Retinal pigment epithelial cell (primary cell): ENCODE results near the gene MAPK8IP2.

Experiments used
- DNase-seq: peaks from one replicate; pipeline ENCODE4 v3.0.0-alpha.2; 2010; ENCODE audit warnings: low read depth
- H3K4me3 ChIP-seq: 2 replicates; pipeline ENCODE4 v1.5.1; 2011; ENCODE audit warnings: mild to moderate bottlenecking, low read length, control low read depth, moderate library complexity
- TF ChIP-seq, protein P1 (sequence below): conservative IDR thresholded peaks from 2 replicates; pipeline ENCODE4 v1.5.1; 2011; ENCODE audit warnings: low read depth, low read length, control low read depth, inconsistent platforms

The MAPK8IP2 gene

GRCh38 chr22:50585238-50585637 is 15.4 kb upstream of the MAPK8IP2 start:
- H3K4me3 ChIP-seq, result no peak overlapping the region
- TF ChIP-seq, protein P1, sequence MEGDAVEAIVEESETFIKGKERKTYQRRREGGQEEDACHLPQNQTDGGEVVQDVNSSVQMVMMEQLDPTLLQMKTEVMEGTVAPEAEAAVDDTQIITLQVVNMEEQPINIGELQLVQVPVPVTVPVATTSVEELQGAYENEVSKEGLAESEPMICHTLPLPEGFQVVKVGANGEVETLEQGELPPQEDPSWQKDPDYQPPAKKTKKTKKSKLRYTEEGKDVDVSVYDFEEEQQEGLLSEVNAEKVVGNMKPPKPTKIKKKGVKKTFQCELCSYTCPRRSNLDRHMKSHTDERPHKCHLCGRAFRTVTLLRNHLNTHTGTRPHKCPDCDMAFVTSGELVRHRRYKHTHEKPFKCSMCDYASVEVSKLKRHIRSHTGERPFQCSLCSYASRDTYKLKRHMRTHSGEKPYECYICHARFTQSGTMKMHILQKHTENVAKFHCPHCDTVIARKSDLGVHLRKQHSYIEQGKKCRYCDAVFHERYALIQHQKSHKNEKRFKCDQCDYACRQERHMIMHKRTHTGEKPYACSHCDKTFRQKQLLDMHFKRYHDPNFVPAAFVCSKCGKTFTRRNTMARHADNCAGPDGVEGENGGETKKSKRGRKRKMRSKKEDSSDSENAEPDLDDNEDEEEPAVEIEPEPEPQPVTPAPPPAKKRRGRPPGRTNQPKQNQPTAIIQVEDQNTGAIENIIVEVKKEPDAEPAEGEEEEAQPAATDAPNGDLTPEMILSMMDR, result no peak
- DNase-seq, result no peak

GRCh38 chr22:50585781-50586180 is 14.8 kb upstream of the MAPK8IP2 start:
- TF ChIP-seq, protein P1, result no peak
- no peak overlapping the region for H3K4me3 ChIP-seq
- DNase-seq, result no peak

GRCh38 chr22:50586416-50586815 is 14.2 kb upstream of the MAPK8IP2 start:
- no peak for DNase-seq
- no peak overlapping the region for H3K4me3 ChIP-seq
- TF ChIP-seq, protein P1, result no peak

DNA sequence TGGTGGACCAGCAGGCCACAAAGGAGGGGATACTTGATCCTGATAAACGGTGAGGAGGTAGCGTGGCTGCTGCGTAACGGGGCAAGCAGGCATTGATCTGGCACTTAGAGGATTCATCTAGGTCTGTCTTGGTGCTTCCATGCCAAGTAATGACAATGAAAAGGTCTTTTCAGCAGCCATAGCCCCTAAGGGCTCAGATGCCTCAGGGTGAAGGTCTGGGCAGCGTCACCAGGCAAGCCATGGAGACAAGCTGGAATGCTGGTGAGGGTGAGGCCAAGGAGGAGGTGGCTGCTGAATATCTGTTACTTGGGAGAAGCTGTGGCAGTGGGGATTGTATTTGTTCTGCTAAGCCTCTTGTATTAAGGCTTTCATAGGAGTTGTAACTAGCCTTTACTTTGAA is 13.2 kb upstream of the MAPK8IP2 start:
- DNase-seq, result no peak
- H3K4me3 ChIP-seq, result no peak overlapping the region
- TF ChIP-seq, protein P1, result no peak

DNA sequence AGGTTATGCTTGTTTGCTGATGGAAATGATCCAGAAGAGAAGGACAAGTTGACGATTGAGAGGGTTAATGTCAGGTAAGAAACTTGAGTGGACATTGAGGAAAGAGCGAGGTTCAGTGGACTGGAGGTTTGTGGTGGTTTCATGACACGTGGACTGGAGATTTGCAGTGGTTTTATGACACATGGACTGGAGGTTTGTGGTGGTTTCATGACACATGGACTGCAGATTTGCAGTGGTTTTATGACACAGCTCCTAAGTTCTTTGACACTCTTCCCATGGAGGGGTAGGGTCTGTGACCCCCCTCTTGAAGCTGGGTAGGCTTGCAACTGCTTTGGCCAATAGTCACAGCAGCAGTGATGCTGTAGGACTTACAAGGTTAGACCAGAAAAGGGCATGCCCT is 5.4 kb upstream of the MAPK8IP2 start:
- TF ChIP-seq, protein P1, result no peak
- no peak for DNase-seq

GRCh38 chr22:50597097-50597496 is 3.5 kb upstream of the MAPK8IP2 start:
- no peak for DNase-seq
- TF ChIP-seq, protein P1, result no peak
- no peak overlapping the region for H3K4me3 ChIP-seq

More for the DNA sequence above, 5.4 kb upstream of the MAPK8IP2 start:
- H3K4me3 ChIP-seq, result no peak overlapping the region

GRCh38 chr22:50599816-50600455 is 657 bp upstream of the MAPK8IP2 start:
- no peak for DNase-seq
- no peak overlapping the region for H3K4me3 ChIP-seq
- TF ChIP-seq, protein P1, result no peak
